Smooth muscle cell (in vitro differentiated cells): Measurements from ENCODE around the gene RGS7. TPM values are rescaled to one million over a fixed set of nuclear protein-coding genes. Genes with fewer than 3 reads are reported as not detected.

ENCODE experiments used
- DNase-seq: peaks from one replicate; lab custom pipeline; 2025; ENCODE audit not compliant: unreplicated experiment; lab: John Stamatoyannopoulos, UW
- H2AFZ ChIP-seq: fragments of 200-600 bp; sonication (generic); 2 replicates; pipeline ENCODE4 v1.6.0; 2016; ENCODE audit warnings: antibody characterized with exemption, low read depth, mild to moderate bottlenecking
- H3F3A ChIP-seq: fragments of 200-600 bp; sonication (generic); 2 replicates; pipeline ENCODE4 v1.6.0; 2017; ENCODE audit warnings: antibody characterized with exemption, low read depth
- H3K27ac ChIP-seq: fragments of 200-600 bp; sonication (generic); 2 replicates; pipeline ENCODE4 v1.5.1; 2016; ENCODE audit warnings: low read depth, mild to moderate bottlenecking
- H3K27me3 ChIP-seq: fragments of 200-600 bp; sonication (generic); 2 replicates; pipeline ENCODE4 v1.6.1; 2016; ENCODE audit warnings: low read depth, mild to moderate bottlenecking
- H3K36me3 ChIP-seq: fragments of 200-600 bp; sonication (generic); 2 replicates; pipeline ENCODE4 v1.5.1; 2016; ENCODE audit warnings: low read depth
- H3K4me1 ChIP-seq: fragments of 200-600 bp; sonication (generic); 2 replicates; pipeline ENCODE4 v1.5.1; 2016; ENCODE audit warnings: low read depth
- H3K4me2 ChIP-seq: fragments of 200-600 bp; sonication (generic); 2 replicates; pipeline ENCODE4 v1.6.0; 2016; ENCODE audit warnings: mild to moderate bottlenecking
- H3K4me3 ChIP-seq: fragments of 200-600 bp; sonication (generic); 2 replicates; pipeline ENCODE4 v1.5.1; 2016; ENCODE audit warnings: mild to moderate bottlenecking
- H3K79me2 ChIP-seq: fragments of 200-600 bp; sonication (generic); 2 replicates; pipeline ENCODE4 v1.6.0; 2016; ENCODE audit warnings: low read depth, mild to moderate bottlenecking
- H3K9ac ChIP-seq: fragments of 200-600 bp; sonication (generic); 2 replicates; pipeline ENCODE4 v1.6.0; 2016; ENCODE audit warnings: low read depth
- H3K9me3 ChIP-seq: fragments of 200-600 bp; sonication (generic); replicated peaks from 2 replicates; pipeline ENCODE4 v1.5.1; 2016; ENCODE audit warnings: low read depth
- H4K20me1 ChIP-seq: fragments of 200-600 bp; sonication (generic); 2 replicates; pipeline ENCODE4 v1.6.0; 2016; ENCODE audit warnings: low read depth
- CTCF ChIP-seq: fragments of 200-600 bp; sonication (generic); IDR thresholded peaks from 2 replicates; pipeline ENCODE4 v1.5.1; 2017; ENCODE audit warnings: borderline replicate concordance, mild to moderate bottlenecking, antibody characterized with exemption; ENCODE audit not compliant: insufficient read depth, poor library complexity, severe bottlenecking
- WGBS: methylation state at CpG from one replicate; pipeline ENCODE4 v1.1.7; 2016; ENCODE audit warnings: low lambda C conversion rate; 5-methylcytosine and 5-hydroxymethylcytosine counted together
- polyA plus RNA-seq: library from polyadenylated mRNA; unstranded; fragments of >200 nt; fragmentation: Nextera tagmentation; extraction: Ambion mirVana; gene quantifications from 2 replicates; pipeline ENCODE4 v1.2.1, GENCODE V29; 2016
- total RNA-seq: library from RNA; depleted of rRNA; stranded (reverse); fragments of >200 nt; gene quantifications from 2 replicates; pipeline ENCODE4 v1.2.3, GENCODE V29; 2014

The RGS7 gene
- total and polyA plus RNA-seq, 2 experiments from 2014 or later: 0.16 TPM; not detected in 1

DNA sequence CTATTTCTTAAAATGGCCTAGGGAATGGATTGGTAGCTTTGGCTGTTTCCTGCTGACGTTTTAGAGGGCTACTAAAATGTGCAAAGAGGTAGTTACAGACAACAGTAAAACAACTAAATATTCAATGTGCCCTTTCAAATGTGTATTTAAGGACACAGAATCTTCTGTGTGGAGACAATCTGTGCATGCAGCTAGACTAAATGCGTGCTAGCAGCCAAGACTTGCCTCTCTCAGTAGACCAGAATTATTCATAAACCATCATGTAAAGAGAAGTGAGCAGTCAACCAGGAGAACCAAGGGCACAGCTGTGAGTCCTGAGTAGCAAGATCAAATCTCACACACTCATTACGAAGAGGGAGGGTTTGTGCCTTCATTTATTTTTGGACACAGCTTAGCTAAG lies 584.9 kb downstream of the RGS7 start:
- H4K20me1 ChIP-seq: no peaks in the 10 kb centered on the region
- H3K4me3 ChIP-seq: no peak overlapping the region
- no peak overlapping the region for H3K9ac ChIP-seq
- H3K79me2 ChIP-seq: no peaks in the 10 kb centered on the region
- 92% methylated on average over 3 of the region's 3 CpGs for WGBS
- no peak for TF ChIP-seq CTCF
- no peaks in the 10 kb centered on the region for H3K36me3 ChIP-seq
- H3K4me1 ChIP-seq: no peaks in the 10 kb centered on the region
- DNase-seq: no peak
- H3K27ac ChIP-seq: no peak overlapping the region
- H3K27me3 ChIP-seq: no peaks in the 10 kb centered on the region
- no peaks in the 10 kb centered on the region for H3F3A ChIP-seq
- no peak overlapping the region for H3K4me2 ChIP-seq
- no peaks in the 10 kb centered on the region for H3K9me3 ChIP-seq
- no peak overlapping the region for H2AFZ ChIP-seq

DNA sequence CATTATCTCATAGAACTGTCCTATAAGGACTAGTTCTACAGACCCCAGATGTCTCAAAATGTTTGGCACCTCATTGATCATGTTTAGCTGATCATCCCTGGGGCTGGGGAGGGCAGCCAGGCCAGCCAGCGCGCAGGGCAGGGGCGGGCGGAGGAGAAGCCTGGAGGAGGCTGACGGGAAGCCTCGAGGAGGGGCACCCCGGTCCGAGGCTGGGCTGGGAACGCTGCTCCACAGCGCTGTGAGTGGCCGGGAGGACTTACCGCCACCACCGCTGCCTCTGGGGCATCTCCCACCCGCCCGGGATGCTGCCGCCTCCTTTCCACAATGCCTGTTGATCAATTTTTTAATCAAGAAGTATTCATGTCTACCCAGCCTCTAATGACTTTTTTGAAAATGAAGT lies 585.6 kb downstream of the RGS7 start:
- H3K4me3 ChIP-seq: no peak overlapping the region
- no peak for DNase-seq
- 94% methylated on average over 16 of the region's 16 CpGs for WGBS
- H3K36me3 ChIP-seq: no peaks in the 10 kb centered on the region
- no peaks in the 10 kb centered on the region for H4K20me1 ChIP-seq
- H3K79me2 ChIP-seq: no peaks in the 10 kb centered on the region
- H3K4me2 ChIP-seq: no peak overlapping the region
- H3K27ac ChIP-seq: no peak overlapping the region
- no peaks in the 10 kb centered on the region for H3K9me3 ChIP-seq
- H3K4me1 ChIP-seq: no peaks in the 10 kb centered on the region
- H2AFZ ChIP-seq: no peak overlapping the region
- no peak overlapping the region for H3K9ac ChIP-seq
- TF ChIP-seq CTCF: no peak
- no peaks in the 10 kb centered on the region for H3F3A ChIP-seq
- no peaks in the 10 kb centered on the region for H3K27me3 ChIP-seq

DNA sequence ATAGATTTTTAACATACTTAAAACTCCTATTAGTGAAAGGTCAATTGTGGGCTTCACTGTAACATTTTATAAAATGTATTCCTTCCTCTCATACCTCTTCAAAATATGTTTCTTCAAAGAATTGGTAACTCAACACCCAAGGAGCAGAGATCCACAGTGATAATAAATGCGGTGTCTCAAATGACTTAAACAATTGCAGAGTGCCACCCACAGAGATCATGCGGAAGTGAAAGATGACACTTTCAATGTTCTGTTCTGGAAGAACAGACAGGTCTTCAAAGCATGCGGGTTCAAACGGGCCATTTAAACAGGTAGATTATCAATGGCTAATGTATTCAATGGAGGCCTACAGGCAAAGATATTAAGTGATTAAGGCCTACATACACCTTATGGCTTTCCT lies 588.0 kb downstream of the RGS7 start:
- Histone ChIP-seq H3K79me2 (no peaks in the 10 kb centered on the region), H3K4me2 (no peak overlapping the region), H3K9ac (no peak overlapping the region), H3K27me3 (no peaks in the 10 kb centered on the region), H3K4me1 (no peaks in the 10 kb centered on the region), H3K36me3 (no peaks in the 10 kb centered on the region), H3K27ac (no peak overlapping the region), H3K4me3 (no peak overlapping the region), H3K9me3 (no peaks in the 10 kb centered on the region), H4K20me1 (no peaks in the 10 kb centered on the region), H2AFZ (no peak overlapping the region), H3F3A (no peaks in the 10 kb centered on the region)
- no peak for DNase-seq
- no peak for TF ChIP-seq CTCF
- WGBS: 79% methylated on average over 4 of the region's 4 CpGs

- no peaks in the 10 kb centered on the region for H4K20me1 ChIP-seq
- no peaks in the 10 kb centered on the region for H3F3A ChIP-seq
- H2AFZ ChIP-seq: no peak overlapping the region
- no peak for TF ChIP-seq CTCF
- H3K4me2 ChIP-seq: no peak overlapping the region
- no peaks in the 10 kb centered on the region for H3K9me3 ChIP-seq
- peak overlapping the region; percentile 66 for H3K27ac ChIP-seq
- H3K9ac ChIP-seq: peak overlapping the region; percentile 27
- no peak for DNase-seq
- no peaks in the 10 kb centered on the region for H3K27me3 ChIP-seq
- no peaks in the 10 kb centered on the region for H3K4me1 ChIP-seq
- no peaks in the 10 kb centered on the region for H3K79me2 ChIP-seq
- no peaks in the 10 kb centered on the region for H3K36me3 ChIP-seq
- no peak overlapping the region for H3K4me3 ChIP-seq
Measured at GRCh38 chr1:240766831-240767230, 590.2 kb downstream of the RGS7 start.
